Ishikawa (cell line): ENCODE measurements around the gene REV3L.

Experiments used
- CEBPB ChIP-seq: IDR thresholded peaks from 2 replicates; pipeline ENCODE4 v1.6.1; 2012
- CREB1 ChIP-seq: IDR thresholded peaks from 2 replicates; pipeline ENCODE4 v1.6.1; 2012; ENCODE audit warnings: low read depth
- EGR1 ChIP-seq: IDR thresholded peaks from 2 replicates; pipeline ENCODE4 v1.6.1; 2012
- EP300 ChIP-seq: IDR thresholded peaks from 2 replicates; pipeline ENCODE4 v1.6.1; 2012; ENCODE audit warnings: borderline replicate concordance
- FOXM1 ChIP-seq: IDR thresholded peaks from 2 replicates; pipeline ENCODE4 v1.6.1; 2012; ENCODE audit warnings: low read depth, borderline replicate concordance
- MAX ChIP-seq: IDR thresholded peaks from 2 replicates; pipeline ENCODE4 v1.6.1; 2012
- NFIC ChIP-seq: IDR thresholded peaks from 2 replicates; pipeline ENCODE4 v1.6.1; 2012
- RAD21 ChIP-seq: IDR thresholded peaks from 2 replicates; pipeline ENCODE4 v1.6.1; 2012; ENCODE audit warnings: low read depth
- REST ChIP-seq: IDR thresholded peaks from 2 replicates; pipeline ENCODE4 v1.6.1; 2012; ENCODE audit warnings: low read depth, mild to moderate bottlenecking
- TAF1 ChIP-seq: IDR thresholded peaks from 2 replicates; pipeline ENCODE4 v1.6.1; 2012; ENCODE audit warnings: low read depth, mild to moderate bottlenecking
- TCF12 ChIP-seq: IDR thresholded peaks from 2 replicates; pipeline ENCODE4 v1.6.1; 2012; ENCODE audit warnings: low read depth
- TEAD4 ChIP-seq: IDR thresholded peaks from 2 replicates; pipeline ENCODE4 v1.6.1; 2012
- USF1 ChIP-seq: IDR thresholded peaks from 2 replicates; pipeline ENCODE4 v1.6.1; 2012
- YY1 ChIP-seq: IDR thresholded peaks from 2 replicates; pipeline ENCODE4 v1.6.1; 2012; ENCODE audit warnings: low read depth
- ZBTB7A ChIP-seq: IDR thresholded peaks from 2 replicates; pipeline ENCODE4 v1.6.1; 2012; ENCODE audit warnings: low read depth

REV3L gene

GRCh38 chr6:111480988-111481822, 1.8 kb downstream of the REV3L start:
- TF ChIP-seq REST (no peak), TEAD4 (no peak), RAD21 (no peak), FOXM1 (no peak), NFIC (no peak), TAF1 (no peak), USF1 (no peak)

GRCh38 chr6:111478749-111479148, 4.3 kb downstream of the REV3L start:
- TF ChIP-seq USF1 (no peak), FOXM1 (no peak), REST (no peak), CREB1 (no peak), TAF1 (no peak), ZBTB7A (no peak), EP300 (peak; percentile 36; the same call in 1 of the 2 replicates), RAD21 (peak; percentile 56), TCF12 (no peak), YY1 (no peak), NFIC (no peak), CEBPB (no peak), MAX (no peak), TEAD4 (no peak)

- TF ChIP-seq YY1 (no peak), EGR1 (no peak), TCF12 (no peak), RAD21 (no peak), FOXM1 (no peak), TAF1 (no peak)
These were observed 4.9 kb downstream of the REV3L start for GRCh38 chr6:111478064-111478476.

- 0 out of 2 replicates have a peak, but pooled peaks have one; percentile 3 for TF ChIP-seq RAD21
- TF ChIP-seq NFIC: no peak
These were observed 5.5 kb downstream of the REV3L start for GRCh38 chr6:111477481-111477938.

GRCh38 chr6:111474771-111475170, 8.2 kb downstream of the REV3L start:
- TF ChIP-seq RAD21 (no peak), EP300 (no peak), USF1 (no peak), TEAD4 (no peak), CREB1 (no peak), ZBTB7A (no peak), EGR1 (no peak), MAX (no peak), YY1 (no peak), NFIC (no peak), REST (no peak), FOXM1 (no peak), CEBPB (no peak), TCF12 (no peak), TAF1 (no peak)
